AG20443 (cell line): Measurements from ENCODE around the gene OR2AG2.
"Not testable (repeated sequence)": the region's sequence is repeated elsewhere in the genome, so short reads cannot be mapped to it uniquely, and the experiment has no call there.

Source experiments
- DNase-seq: peaks from one replicate; pipeline ENCODE4 v3.0.0; 2012; ENCODE audit warnings: low spot score, mixed read lengths

The OR2AG2 gene

GRCh38 chr11:6771926-6772893, at the start of gene OR2AG2:
Gene OR2AG2 (minus strand): TSS chr11:6771976. CDS start chr11:6768957, 3,019 bp downstream.
- no peak for DNase-seq

- no peak for DNase-seq
Observed at GRCh38 chr11:6818967-6819366, 47.2 kb upstream of the OR2AG2 start.

GRCh38 chr11:6817694-6818093, 45.9 kb upstream of the OR2AG2 start:
- no peak for DNase-seq

GRCh38 chr11:6813656-6814055, 41.9 kb upstream of the OR2AG2 start:
- DNase-seq: no peak

- peak; percentile 65 for DNase-seq
Observed at GRCh38 chr11:6812390-6813005, 40.7 kb upstream of the OR2AG2 start.

GRCh38 chr11:6801075-6801474, 29.3 kb upstream of the OR2AG2 start:
- DNase-seq: not testable (repeated sequence)

GRCh38 chr11:6799402-6799801, 27.6 kb upstream of the OR2AG2 start, which contains the start of gene OR6A2:
Gene OR6A2 (minus strand): TSS chr11:6799689. CDS start chr11:6795708, 3,981 bp downstream.
- no peak for DNase-seq

- DNase-seq: no peak
Observed at GRCh38 chr11:6794639-6795038, 22.9 kb upstream of the OR2AG2 start.

- no peak for DNase-seq
Observed at GRCh38 chr11:6790546-6790945, 18.8 kb upstream of the OR2AG2 start.

- DNase-seq: no peak
Observed at GRCh38 chr11:6782720-6783119, 10.9 kb upstream of the OR2AG2 start, which contains the start of gene OR2AG1. Gene OR2AG1 (plus strand): TSS chr11:6783020. CDS start chr11:6785038, 2,018 bp downstream.

GRCh38 chr11:6780829-6781228, 9.1 kb upstream of the OR2AG2 start:
- no peak for DNase-seq

GRCh38 chr11:6778518-6778917, 6.7 kb upstream of the OR2AG2 start:
- DNase-seq: no peak

- DNase-seq: peak; percentile 76
Observed at GRCh38 chr11:6757373-6757967, 14.3 kb downstream of the OR2AG2 start.

- DNase-seq: no peak
Observed at GRCh38 chr11:6755953-6756347, 15.8 kb downstream of the OR2AG2 start.

GRCh38 chr11:6755303-6755952, 16.3 kb downstream of the OR2AG2 start:
- peak; percentile 71 for DNase-seq

- no peak for DNase-seq
Observed at GRCh38 chr11:6747097-6747668, 24.6 kb downstream of the OR2AG2 start.

GRCh38 chr11:6746626-6747025, 25.1 kb downstream of the OR2AG2 start:
- no peak for DNase-seq

GRCh38 chr11:6746086-6746618, 25.6 kb downstream of the OR2AG2 start:
- no peak for DNase-seq

GRCh38 chr11:6745465-6746015, 26.2 kb downstream of the OR2AG2 start:
- DNase-seq: no peak

GRCh38 chr11:6745018-6745417, 26.8 kb downstream of the OR2AG2 start:
- DNase-seq: no peak

- DNase-seq: no peak
Observed at GRCh38 chr11:6742260-6742659, 29.5 kb downstream of the OR2AG2 start.
